Cardiac septum (tissue), 1 donor: Measurements from ENCODE around the gene FIS1. TPM values are rescaled to one million over a fixed set of nuclear protein-coding genes. Genes with fewer than 3 reads are reported as not detected.

Experiments
- total RNA-seq: library from RNA; stranded (reverse); fragmentation: NEBNext Ultra II Directional; extraction: Animal tissue kit (Norgen Biotek cat#: 25700); gene quantifications from one replicate; pipeline ENCODE4 v1.2.1, GENCODE V29; 2021
- donor health status: DM: no; HTN: no; CAD: no.

The FIS1 gene
- total RNA-seq, 1 donor from 2014 or later = 284 TPM

Other genes with a start within 250 kb of the FIS1 start
- gene MUC17, start 225.0 kb downstream of the FIS1 start, total RNA-seq = not detected
- gene TRIM56, start 159.6 kb downstream of the FIS1 start, total RNA-seq = 16.6 TPM
- 27.2 TPM for gene SERPINE1, start 118.0 kb downstream of the FIS1 start, total RNA-seq
- 12.1 TPM for gene AP1S1, start 90.6 kb downstream of the FIS1 start, total RNA-seq
- 0.08 TPM for gene VGF, start 79.5 kb downstream of the FIS1 start, total RNA-seq
- gene NAT16, start 64.8 kb downstream of the FIS1 start, total RNA-seq = not detected
- gene MOGAT3, start 44.0 kb downstream of the FIS1 start, total RNA-seq = not detected
- 43.9 TPM for gene PLOD3, start 27.5 kb downstream of the FIS1 start, total RNA-seq
- gene ZNHIT1, start 26.9 kb downstream of the FIS1 start, total RNA-seq = 50.1 TPM
- 2.6 TPM for gene CLDN15, start 7.3 kb downstream of the FIS1 start, total RNA-seq
- 24.7 TPM for gene IFT22, start 76.7 kb upstream of the FIS1 start, total RNA-seq
- not detected for gene COL26A1, start 117.8 kb upstream of the FIS1 start, total RNA-seq